HL-60 (cell line): Measurements from ENCODE around the gene MTCL1.

Source experiments
- DNase-seq, 2 experiments: peaks; one replicate each; pipeline ENCODE4 v3.0.0-alpha.2; 2010 to 2020; ENCODE audit warnings: low read depth in 1 of 2, low spot score in 1 of 2
- H3K27ac ChIP-seq: fragments of 250-450 bp; sonication (Bioruptor Pico); replicated peaks from 2 replicates; pipeline ENCODE4 v1.5.1; 2020; ENCODE audit warnings: mild to moderate bottlenecking, moderate library complexity
- H3K27me3 ChIP-seq: fragments of 250-450 bp; sonication (Bioruptor Pico); 2 replicates; pipeline ENCODE4 v1.5.1; 2021; ENCODE audit warnings: mild to moderate bottlenecking, moderate library complexity; ENCODE audit not compliant: insufficient read depth, poor library complexity, severe bottlenecking
- H3K4me3 ChIP-seq: replicated peaks from 2 replicates; pipeline ENCODE4 v1.5.1; 2011; ENCODE audit warnings: mild to moderate bottlenecking, control low read depth, low read length; ENCODE audit not compliant: insufficient read depth
- GABPA ChIP-seq: IDR thresholded peaks from 2 replicates; pipeline ENCODE4 v1.6.1; 2012; ENCODE audit warnings: low read depth
- POLR2AphosphoS5 ChIP-seq: IDR thresholded peaks from 2 replicates; pipeline ENCODE4 v1.6.1; 2012; ENCODE audit warnings: low read depth
- SPI1 ChIP-seq: IDR thresholded peaks from 2 replicates; pipeline ENCODE4 v1.6.1; 2012; ENCODE audit warnings: low read depth, mild to moderate bottlenecking, borderline replicate concordance
- TF ChIP-seq, protein P1 (sequence below): IDR thresholded peaks from 2 replicates; pipeline ENCODE4 v1.6.1; 2012; ENCODE audit warnings: low read depth; ENCODE audit not compliant: insufficient replicate concordance
- TF ChIP-seq, protein P2 (sequence below): IDR thresholded peaks from one replicate; pipeline ENCODE4 v1.5.1; 2011; ENCODE audit warnings: low read length, control low read depth, inconsistent platforms; ENCODE audit not compliant: insufficient read depth

The MTCL1 gene

DNA sequence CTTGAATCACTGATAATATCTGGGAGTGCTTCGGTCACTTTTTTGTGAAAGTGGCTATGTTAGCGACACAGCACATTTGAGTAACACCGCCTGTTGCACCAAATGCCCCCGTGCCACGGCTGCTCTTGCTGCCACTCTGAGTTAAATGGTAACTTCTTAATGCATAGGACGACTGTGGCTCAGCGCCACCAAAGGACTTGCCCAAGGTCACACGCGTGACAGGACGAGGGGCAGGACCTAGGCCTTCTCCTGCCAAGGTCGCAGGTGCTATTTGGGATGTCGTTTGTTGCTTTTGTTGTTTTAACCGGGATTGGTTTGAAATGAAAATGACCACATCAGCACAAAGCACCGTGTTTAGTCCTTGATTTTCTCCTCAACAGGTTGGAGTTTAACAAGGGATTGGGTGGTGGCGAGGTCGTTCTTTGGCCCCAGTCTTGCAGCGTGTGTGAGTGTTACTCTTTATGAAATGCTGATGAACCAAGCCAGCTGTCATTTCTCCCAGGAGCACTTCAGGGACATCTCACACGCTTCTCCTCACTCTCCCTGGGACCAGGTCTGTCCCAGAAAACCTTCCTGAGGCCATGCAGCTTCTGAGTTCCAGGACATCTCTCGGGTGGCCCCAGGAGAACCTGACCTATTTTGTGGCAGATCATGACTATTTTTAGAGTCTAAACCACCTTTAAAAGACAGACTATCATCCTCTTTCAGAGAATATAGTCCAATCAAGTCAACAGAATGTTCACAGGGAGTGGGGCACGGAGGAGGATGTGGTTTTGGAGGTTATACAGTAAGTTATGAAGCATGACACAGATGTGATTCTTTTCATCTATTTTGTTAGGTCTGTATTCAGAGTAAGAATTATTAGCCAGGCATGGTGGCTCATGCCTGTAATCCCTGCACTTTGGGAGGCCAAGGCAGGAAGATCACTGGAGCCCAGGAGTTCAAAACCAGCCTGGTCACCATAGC, 49.9 kb downstream of the MTCL1 start:
- peaks cover 4% of the 10 kb centered on the region for H3K27me3 ChIP-seq
- H3K27ac ChIP-seq: no peak overlapping the region
- no peak for DNase-seq
- no peak for TF ChIP-seq SPI1
- no peak for TF ChIP-seq GABPA
- TF ChIP-seq, protein P1, sequence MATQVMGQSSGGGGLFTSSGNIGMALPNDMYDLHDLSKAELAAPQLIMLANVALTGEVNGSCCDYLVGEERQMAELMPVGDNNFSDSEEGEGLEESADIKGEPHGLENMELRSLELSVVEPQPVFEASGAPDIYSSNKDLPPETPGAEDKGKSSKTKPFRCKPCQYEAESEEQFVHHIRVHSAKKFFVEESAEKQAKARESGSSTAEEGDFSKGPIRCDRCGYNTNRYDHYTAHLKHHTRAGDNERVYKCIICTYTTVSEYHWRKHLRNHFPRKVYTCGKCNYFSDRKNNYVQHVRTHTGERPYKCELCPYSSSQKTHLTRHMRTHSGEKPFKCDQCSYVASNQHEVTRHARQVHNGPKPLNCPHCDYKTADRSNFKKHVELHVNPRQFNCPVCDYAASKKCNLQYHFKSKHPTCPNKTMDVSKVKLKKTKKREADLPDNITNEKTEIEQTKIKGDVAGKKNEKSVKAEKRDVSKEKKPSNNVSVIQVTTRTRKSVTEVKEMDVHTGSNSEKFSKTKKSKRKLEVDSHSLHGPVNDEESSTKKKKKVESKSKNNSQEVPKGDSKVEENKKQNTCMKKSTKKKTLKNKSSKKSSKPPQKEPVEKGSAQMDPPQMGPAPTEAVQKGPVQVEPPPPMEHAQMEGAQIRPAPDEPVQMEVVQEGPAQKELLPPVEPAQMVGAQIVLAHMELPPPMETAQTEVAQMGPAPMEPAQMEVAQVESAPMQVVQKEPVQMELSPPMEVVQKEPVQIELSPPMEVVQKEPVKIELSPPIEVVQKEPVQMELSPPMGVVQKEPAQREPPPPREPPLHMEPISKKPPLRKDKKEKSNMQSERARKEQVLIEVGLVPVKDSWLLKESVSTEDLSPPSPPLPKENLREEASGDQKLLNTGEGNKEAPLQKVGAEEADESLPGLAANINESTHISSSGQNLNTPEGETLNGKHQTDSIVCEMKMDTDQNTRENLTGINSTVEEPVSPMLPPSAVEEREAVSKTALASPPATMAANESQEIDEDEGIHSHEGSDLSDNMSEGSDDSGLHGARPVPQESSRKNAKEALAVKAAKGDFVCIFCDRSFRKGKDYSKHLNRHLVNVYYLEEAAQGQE: no peak
- TF ChIP-seq POLR2AphosphoS5: no peak
- TF ChIP-seq, protein P2, sequence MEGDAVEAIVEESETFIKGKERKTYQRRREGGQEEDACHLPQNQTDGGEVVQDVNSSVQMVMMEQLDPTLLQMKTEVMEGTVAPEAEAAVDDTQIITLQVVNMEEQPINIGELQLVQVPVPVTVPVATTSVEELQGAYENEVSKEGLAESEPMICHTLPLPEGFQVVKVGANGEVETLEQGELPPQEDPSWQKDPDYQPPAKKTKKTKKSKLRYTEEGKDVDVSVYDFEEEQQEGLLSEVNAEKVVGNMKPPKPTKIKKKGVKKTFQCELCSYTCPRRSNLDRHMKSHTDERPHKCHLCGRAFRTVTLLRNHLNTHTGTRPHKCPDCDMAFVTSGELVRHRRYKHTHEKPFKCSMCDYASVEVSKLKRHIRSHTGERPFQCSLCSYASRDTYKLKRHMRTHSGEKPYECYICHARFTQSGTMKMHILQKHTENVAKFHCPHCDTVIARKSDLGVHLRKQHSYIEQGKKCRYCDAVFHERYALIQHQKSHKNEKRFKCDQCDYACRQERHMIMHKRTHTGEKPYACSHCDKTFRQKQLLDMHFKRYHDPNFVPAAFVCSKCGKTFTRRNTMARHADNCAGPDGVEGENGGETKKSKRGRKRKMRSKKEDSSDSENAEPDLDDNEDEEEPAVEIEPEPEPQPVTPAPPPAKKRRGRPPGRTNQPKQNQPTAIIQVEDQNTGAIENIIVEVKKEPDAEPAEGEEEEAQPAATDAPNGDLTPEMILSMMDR: no peak
- H3K4me3 ChIP-seq: no peak overlapping the region

DNA sequence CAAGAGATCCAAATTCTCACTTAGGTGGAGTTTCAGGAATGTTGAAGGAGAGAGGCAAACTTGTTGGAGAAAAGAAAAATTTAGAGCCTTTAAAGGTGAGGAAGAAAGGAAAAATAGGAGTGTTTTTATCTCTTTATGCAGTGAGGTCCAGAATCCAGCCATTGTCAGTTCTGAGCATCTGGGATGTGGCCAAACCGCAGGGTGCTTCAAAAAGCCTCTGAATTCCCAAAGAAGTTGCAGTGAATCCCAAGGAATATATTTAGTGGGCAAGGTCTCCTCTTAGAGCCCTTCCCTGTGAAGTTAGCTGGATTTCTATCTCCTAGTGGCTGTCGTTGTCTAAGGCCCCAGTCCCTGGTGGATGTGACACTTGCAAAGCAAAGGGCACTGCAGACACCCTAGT, 51.2 kb downstream of the MTCL1 start:
- DNase-seq: no peak
- Histone ChIP-seq H3K27me3 (peaks cover 4% of the 10 kb centered on the region), H3K27ac (no peak overlapping the region), H3K4me3 (no peak overlapping the region)
- TF ChIP-seq POLR2AphosphoS5 (no peak), GABPA (no peak), SPI1 (no peak)
- TF ChIP-seq, protein P2: no peak

DNA sequence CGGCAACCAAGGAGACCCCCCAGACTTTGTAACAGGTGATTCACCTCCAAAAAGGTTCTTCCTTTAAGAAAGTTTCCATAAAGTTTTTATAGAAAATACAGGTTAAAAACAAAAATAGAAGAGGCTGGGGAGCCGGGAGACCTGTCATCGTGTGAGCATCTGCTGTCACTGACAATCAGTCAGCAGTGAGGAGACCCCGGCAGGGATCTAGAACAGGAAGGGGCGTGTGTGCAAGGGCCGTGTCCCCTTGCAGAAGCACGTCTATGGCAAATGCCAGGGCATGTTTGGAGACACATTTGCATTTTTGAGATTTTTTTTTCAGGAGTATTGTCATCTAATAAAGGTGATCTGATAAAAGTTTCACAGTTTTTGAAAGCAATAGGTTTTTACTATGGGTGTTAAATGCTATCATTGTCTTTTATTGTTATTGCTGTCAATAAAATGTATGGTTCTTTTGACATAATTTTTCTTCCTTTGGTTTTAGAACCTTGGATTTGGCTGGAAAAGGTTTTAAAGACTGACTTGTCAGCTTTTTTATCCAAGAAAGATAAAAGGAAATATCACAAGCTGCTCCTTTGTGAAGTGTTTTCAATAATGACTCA, 52.1 kb downstream of the MTCL1 start:
- TF ChIP-seq, protein P2: no peak
- TF ChIP-seq SPI1 (no peak), POLR2AphosphoS5 (no peak), GABPA (no peak)
- TF ChIP-seq, protein P1: no peak
- no peak for DNase-seq
- Histone ChIP-seq H3K4me3 (no peak overlapping the region), H3K27ac (no peak overlapping the region), H3K27me3 (peaks cover 4% of the 10 kb centered on the region)
